HUES6 (cell line): Measurements from ENCODE around the gene SIGMAR1.
"Not testable (repeated sequence)": the region's sequence is repeated elsewhere in the genome, so short reads cannot be mapped to it uniquely, and the experiment has no call there.

ENCODE experiments used
- H3K27ac ChIP-seq: 2 replicates; pipeline ENCODE4 v1.7.0; 2013; ENCODE audit warnings: low read depth, mild to moderate bottlenecking, low read length, inconsistent platforms
- H3K27me3 ChIP-seq: 2 replicates; pipeline ENCODE4 v1.6.1; 2013; ENCODE audit warnings: low read length; ENCODE audit not compliant: control insufficient read depth, insufficient read depth
- H3K36me3 ChIP-seq: 2 replicates; pipeline ENCODE4 v1.6.1; 2013; ENCODE audit warnings: low read length; ENCODE audit not compliant: control insufficient read depth, insufficient read depth
- H3K4me1 ChIP-seq: 2 replicates; pipeline ENCODE4 v1.6.1; 2013; ENCODE audit warnings: low read length; ENCODE audit not compliant: control insufficient read depth, insufficient read depth
- H3K4me3 ChIP-seq: 2 replicates; pipeline ENCODE4 v1.5.1; 2013; ENCODE audit warnings: low read depth, low read length
- H3K9ac ChIP-seq: one replicate; pipeline ENCODE4 v1.6.1; 2013; ENCODE audit warnings: mild to moderate bottlenecking, low read length
- H3K9me3 ChIP-seq: 2 replicates; pipeline ENCODE4 v1.6.1; 2013; ENCODE audit warnings: low read depth, low read length; ENCODE audit not compliant: control insufficient read depth, insufficient read depth

SIGMAR1 gene

DNA sequence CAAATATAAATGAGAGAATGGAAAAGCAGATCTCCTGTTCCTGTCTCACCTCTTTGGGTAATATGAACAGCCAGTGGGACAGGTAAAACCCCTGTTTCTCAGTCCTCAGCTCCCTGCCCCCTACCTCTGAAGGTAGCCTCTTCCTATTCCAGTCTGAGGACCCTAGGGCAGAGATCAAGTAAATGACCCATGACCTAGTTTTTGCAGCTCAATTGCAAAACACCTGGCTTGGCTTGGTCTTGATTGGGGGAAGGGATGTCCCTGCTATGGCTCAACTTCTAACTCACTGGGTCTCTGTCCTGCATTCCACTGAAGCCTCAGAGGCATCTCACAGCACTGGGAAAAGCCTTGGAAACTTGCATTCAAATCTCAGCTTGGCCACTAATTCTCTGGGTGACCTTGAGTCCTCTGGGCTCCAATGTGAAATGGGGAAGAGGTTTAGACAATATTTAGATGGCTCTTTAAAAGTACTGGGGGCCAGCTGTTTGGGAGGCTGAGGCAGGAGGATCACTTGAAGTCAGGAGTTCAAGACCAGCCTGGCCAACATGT lies 7.3 kb upstream of the SIGMAR1 start:
- no peak overlapping the region for H3K9ac ChIP-seq
- H3K27ac ChIP-seq, result no peak overlapping the region

DNA sequence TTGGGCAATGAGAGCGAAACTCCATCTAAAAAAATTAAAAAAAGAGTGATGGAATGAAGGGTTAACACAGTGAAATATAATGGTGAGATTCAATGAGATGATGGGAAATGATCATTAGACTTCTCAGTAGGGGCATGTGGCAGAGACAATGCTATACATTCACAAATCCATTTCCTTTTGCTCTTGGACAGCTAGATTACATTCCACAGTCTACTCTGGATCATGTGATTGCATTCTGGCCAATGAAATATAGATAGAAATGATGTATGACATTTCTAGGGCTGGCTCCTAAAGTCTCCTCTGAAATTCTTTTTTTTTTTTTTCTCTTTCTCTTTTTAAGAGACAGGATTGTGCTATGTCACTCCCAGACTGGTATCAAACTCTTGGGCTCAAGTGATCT lies 5.1 kb upstream of the SIGMAR1 start:
- Histone ChIP-seq H3K4me3 (no peak overlapping the region), H3K36me3 (no peaks in the 10 kb centered on the region), H3K9ac (no peak overlapping the region), H3K27ac (no peak overlapping the region), H3K27me3 (no peaks in the 10 kb centered on the region), H3K9me3 (no peaks in the 10 kb centered on the region), H3K4me1 (peaks cover 25% of the 10 kb centered on the region)

More for the DNA sequence above, 7.3 kb upstream of the SIGMAR1 start:
- Histone ChIP-seq H3K4me3 (peak overlapping the region; percentile 27; the same call in 1 of the 2 replicates), H3K4me1 (peaks cover 21% of the 10 kb centered on the region), H3K9me3 (no peaks in the 10 kb centered on the region), H3K27me3 (no peaks in the 10 kb centered on the region), H3K36me3 (peaks cover 18% of the 10 kb centered on the region)

DNA sequence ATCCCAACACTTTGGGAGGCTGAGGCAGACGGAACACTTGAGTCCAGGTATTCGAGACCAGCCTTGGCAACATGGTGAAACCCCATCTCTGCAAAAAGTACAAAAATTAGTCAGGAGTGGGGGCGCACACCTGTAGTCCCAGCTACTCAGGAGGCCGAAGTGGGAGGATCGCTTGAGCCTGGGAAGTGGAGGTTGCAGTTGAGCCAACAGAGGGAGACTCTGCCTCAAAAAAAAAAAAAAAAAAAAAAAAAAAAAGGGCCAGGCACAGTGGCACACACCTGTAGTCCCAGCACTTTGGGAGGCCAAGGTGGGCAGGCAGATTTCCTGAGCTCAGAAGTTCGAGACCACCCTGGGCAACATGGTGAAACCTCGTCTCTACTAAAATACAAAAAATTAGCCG lies 1.7 kb upstream of the SIGMAR1 start:
- Histone ChIP-seq H3K36me3 (peaks cover 11% of the 10 kb centered on the region), H3K4me1 (peaks cover 16% of the 10 kb centered on the region)
- not testable (repeated sequence) for H3K27ac ChIP-seq, H3K9ac ChIP-seq, H3K27me3 ChIP-seq, H3K4me3 ChIP-seq, H3K9me3 ChIP-seq

DNA sequence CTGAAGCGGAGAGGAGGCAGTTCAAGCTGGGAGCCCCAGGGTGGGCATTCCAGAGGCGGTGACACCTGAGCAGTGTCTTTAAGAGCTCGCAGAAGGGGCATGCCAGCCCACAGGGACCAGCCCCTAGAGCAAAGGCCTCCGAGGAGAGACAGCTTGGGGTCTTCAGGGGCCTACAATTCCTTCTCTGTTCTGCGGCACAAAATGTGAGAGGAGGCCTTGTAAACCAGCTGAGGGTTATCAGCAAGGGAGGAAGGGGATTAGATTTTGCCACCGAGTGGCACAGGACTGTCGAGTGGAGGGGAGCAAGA lies 505 bp upstream of the SIGMAR1 start:
- H3K27me3 ChIP-seq, result peaks cover 10% of the 10 kb centered on the region
- peaks cover 18% of the 10 kb centered on the region for H3K4me1 ChIP-seq
- no peak overlapping the region for H3K27ac ChIP-seq
- no peaks in the 10 kb centered on the region for H3K9me3 ChIP-seq
- H3K36me3 ChIP-seq, result peaks cover 11% of the 10 kb centered on the region
- H3K9ac ChIP-seq, result peak overlapping the region; percentile 85
- H3K4me3 ChIP-seq, result peak overlapping the region; percentile 91

DNA sequence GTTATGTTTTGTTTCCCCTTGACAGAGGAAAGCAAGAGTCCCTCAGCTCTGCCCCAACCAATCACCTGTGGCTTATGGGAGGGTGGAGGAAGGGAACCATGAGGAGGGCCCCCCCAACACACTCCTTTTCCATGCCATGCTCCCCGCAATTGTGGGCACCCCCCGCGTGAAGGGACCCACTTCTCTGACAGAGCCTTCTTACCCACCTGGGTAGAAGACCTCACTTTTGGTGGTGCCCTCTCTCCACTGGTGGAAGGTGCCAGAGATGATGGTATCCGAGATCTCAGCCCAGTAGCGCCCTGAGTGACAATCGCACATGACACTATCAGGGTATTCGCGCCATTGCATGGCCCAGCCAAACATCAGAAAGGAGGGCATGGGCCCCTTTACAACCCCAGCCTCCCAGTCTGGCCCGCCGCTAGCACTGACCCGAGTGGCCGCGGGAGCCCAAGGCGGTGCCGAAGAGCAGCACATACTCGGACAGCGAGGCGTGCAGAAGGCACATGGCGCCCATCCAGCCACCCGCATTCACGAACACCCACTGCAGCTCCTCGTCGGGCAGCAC lies 714 bp downstream of the SIGMAR1 start:
- Histone ChIP-seq H3K9me3 (no peaks in the 10 kb centered on the region), H3K36me3 (peaks cover 11% of the 10 kb centered on the region), H3K27ac (peak overlapping the region; percentile 52; the same call in 1 of the 2 replicates), H3K4me1 (peaks cover 18% of the 10 kb centered on the region), H3K4me3 (peak overlapping the region; percentile 91), H3K9ac (peak overlapping the region; percentile 85), H3K27me3 (peaks cover 23% of the 10 kb centered on the region)

DNA sequence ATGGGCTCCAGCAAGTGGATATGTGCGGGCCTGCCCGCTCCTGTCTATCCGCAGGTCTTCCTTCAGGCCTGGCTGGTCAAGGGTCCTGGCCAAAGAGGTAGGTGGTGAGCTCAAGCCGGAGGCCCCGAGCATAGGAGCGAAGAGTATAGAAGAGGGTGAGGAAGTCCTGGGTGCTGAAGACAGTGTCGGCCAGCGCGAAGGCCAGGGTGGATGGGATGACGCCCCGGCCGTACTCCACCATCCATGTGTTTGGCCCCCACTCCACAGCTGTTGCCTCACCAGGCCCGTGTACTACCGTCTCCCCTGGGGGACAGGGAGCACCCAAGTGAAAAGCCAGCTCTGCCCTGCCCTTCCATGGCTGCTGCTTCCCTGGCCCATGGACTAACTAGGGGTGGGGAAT lies 2.0 kb downstream of the SIGMAR1 start:
- Histone ChIP-seq H3K9me3 (no peaks in the 10 kb centered on the region), H3K4me1 (peaks cover 18% of the 10 kb centered on the region), H3K9ac (no peak overlapping the region), H3K27ac (no peak overlapping the region), H3K4me3 (no peak overlapping the region), H3K27me3 (peaks cover 36% of the 10 kb centered on the region), H3K36me3 (peaks cover 11% of the 10 kb centered on the region)

DNA sequence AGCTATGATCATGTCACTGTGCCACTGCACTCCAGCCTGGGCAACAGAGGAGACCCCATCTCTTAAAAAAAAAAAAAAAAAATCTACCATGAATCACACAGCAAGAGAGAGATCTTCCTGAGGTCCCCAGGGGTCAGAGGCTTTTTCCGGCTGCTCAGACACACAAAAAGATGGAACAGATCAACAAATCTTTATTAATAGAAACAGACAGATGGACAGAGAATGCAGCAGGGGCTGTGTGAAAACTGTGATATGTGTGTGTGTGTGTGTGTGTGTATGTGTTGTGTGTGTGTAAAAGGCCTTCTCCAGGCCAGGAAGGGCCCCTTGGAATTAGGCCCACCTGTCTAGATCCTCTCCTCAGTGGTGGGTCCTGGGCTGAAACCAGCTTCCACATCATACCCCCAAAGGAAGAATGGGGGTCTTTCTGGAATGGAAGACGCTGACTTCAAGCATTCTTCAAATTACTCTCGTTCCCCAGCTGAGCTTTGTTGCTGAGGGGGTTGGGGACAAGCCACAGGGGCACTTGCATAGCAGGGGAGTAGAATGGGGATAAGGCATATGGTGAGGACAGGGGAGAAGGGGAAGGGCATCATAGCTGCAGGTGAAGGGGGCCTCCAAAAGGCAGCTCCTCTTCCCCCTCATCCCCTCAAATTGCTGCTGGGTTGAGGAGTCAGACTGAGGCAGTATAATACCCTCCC lies 2.9 kb downstream of the SIGMAR1 start:
- Histone ChIP-seq H3K27me3 (peaks cover 44% of the 10 kb centered on the region), H3K9ac (no peak overlapping the region), H3K4me1 (peaks cover 18% of the 10 kb centered on the region), H3K27ac (no peak overlapping the region), H3K9me3 (no peaks in the 10 kb centered on the region), H3K4me3 (no peak overlapping the region), H3K36me3 (peaks cover 11% of the 10 kb centered on the region)

DNA sequence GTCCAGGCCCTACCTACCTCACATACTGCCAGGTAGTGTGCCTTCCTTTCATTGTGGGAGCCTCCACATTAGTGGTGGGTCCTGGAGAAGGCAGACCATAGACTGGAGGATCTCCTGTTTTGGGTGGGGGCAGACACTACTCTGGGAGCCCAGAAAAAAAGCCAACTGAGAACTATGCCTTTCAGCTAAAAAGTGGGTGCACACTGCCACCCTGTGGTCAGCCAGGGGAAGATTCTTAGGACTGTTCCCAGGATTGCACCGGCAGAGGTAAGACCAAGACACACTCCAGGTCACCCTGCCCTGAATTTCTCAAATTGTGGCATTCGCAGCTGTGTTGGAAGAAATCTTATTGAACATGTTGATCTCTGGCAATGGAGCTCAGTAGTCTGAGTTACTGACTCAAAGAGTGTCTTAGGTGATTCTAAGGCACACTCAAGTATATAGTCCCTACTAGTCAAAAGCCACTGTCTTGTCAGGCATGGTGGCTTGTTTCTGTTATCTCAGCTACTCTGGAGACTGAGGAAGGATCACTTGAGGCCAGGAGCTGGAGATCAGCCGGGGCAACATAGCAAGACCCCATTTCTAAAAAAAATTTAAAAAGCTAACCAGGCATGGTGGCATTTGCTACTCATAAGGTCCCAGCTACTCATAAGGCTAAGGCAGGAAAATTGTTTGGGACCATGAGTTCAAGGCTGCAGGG lies 3.6 kb downstream of the SIGMAR1 start:
- Histone ChIP-seq H3K4me1 (peaks cover 22% of the 10 kb centered on the region), H3K27me3 (peaks cover 51% of the 10 kb centered on the region), H3K9ac (no peak overlapping the region)

DNA sequence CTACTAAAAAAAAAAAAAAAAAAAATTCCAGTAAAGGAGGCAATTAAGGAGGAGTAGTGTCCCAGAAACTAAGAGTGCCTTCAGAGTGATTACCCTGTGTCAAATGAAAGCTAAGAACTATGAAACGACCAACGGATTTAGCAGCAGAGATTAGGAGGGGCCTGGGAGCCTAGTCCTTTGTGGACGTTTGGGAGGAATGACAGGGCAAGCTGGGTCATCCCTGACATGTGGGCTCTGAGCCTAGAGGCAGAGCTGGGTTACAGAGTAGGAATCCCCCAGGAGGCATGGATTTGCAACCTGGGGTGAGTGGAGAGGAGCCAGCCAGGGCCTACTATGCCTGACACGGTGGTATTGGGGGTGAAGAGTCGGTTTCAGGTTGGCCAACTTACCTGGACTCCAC lies 4.4 kb downstream of the SIGMAR1 start:
- no peak overlapping the region for H3K9ac ChIP-seq
- H3K4me3 ChIP-seq, result no peak overlapping the region
- peaks cover 22% of the 10 kb centered on the region for H3K4me1 ChIP-seq
- peaks cover 60% of the 10 kb centered on the region for H3K27me3 ChIP-seq
- H3K36me3 ChIP-seq, result peaks cover 11% of the 10 kb centered on the region
- no peak overlapping the region for H3K27ac ChIP-seq
- H3K9me3 ChIP-seq, result no peaks in the 10 kb centered on the region

More for the DNA sequence above, 3.6 kb downstream of the SIGMAR1 start:
- Histone ChIP-seq H3K4me3 (no peak overlapping the region), H3K9me3 (no peaks in the 10 kb centered on the region), H3K27ac (no peak overlapping the region), H3K36me3 (peaks cover 11% of the 10 kb centered on the region)

DNA sequence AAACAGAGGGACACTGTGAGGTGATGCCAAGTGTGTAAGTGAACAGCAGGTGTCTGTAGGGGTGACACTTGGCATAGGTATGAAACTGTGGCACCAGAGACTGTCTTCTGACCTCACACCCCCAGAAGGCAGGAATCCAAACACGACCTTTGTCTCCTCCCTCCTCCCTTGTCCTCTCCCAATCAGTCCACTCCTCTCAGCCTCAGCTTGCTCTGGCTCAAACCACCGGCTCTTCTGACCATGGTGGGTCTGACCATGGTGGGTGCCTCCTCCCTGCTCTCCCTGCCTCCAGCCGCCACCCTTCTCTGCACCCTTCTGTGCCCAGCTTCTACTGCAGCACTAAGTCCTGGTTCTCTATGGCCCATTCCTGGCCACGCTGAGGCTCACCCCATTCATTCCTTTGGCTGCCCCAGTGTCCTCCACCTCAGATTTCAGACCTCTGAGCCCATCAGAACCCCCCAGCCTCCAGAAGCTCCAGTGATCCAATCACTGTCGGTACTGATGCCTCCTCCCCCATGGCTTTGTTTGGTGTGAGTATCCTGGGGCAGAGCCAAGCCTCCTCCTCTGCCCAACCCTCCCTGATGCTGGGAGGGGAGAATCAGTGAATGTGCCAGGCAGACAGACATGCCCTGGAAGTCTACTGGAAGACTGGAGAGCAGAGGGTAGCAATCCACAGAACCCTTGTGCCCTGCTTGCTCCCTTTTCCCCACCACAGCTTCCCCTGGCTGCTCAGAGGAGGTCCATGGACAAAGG lies 7.0 kb downstream of the SIGMAR1 start:
- Histone ChIP-seq H3K4me3 (no peak overlapping the region), H3K27me3 (peaks cover 77% of the 10 kb centered on the region), H3K9me3 (no peaks in the 10 kb centered on the region), H3K9ac (no peak overlapping the region), H3K27ac (no peak overlapping the region), H3K36me3 (peaks cover 7% of the 10 kb centered on the region), H3K4me1 (peaks cover 12% of the 10 kb centered on the region)

DNA sequence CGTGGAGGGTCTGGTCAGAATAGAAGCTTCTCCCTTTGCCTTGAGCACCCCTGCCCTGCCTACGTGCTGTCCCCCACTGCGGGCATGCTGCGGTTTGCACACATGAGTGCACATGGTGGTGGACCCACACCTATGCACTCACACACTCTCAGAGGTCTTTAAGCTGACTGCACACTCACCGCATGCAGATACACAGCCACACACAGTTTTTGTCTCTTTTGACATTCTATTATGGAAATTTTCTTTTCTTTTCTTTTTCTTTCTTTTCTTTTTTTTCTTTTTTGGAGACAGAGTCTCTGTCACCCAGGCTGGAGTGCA lies 8.1 kb downstream of the SIGMAR1 start:
- Histone ChIP-seq H3K36me3 (no peaks in the 10 kb centered on the region), H3K4me3 (peak overlapping the region; percentile 64), H3K27me3 (peaks cover 89% of the 10 kb centered on the region), H3K4me1 (peaks cover 12% of the 10 kb centered on the region), H3K27ac (no peak overlapping the region), H3K9ac (no peak overlapping the region), H3K9me3 (no peaks in the 10 kb centered on the region)
